Cardiac muscle cell (in vitro differentiated cells and primary cell): Measurements from ENCODE around the gene STAG1. TPM values are rescaled to one million over a fixed set of nuclear protein-coding genes. Genes with fewer than 3 reads are reported as not detected.
A peak's percentile ranks its signal among the peaks of the same experiment; 100 is the strongest.
"Not testable (repeated sequence)": the region's sequence is repeated elsewhere in the genome, so short reads cannot be mapped to it uniquely, and the experiment has no call there.

Experiments
- DNase-seq, 2 donors: peaks; one replicate each; pipeline versions ENCODE4 v3.0.0 to v3.0.0-alpha.2; 2010 to 2017; ENCODE audit warnings: low read depth in 1 of 2, low spot score in 1 of 2
- H3K27ac ChIP-seq: fragments of 200-600 bp; sonication (generic); 2 replicates; pipeline ENCODE4 v1.5.1; 2016
- H3K27me3 ChIP-seq: fragments of 200-600 bp; sonication (generic); 2 replicates; pipeline ENCODE4 v1.6.0; 2016; ENCODE audit warnings: control low read depth
- H3K36me3 ChIP-seq: fragments of 200-600 bp; sonication (generic); 2 replicates; pipeline ENCODE4 v1.5.1; 2016; ENCODE audit warnings: control low read depth
- H3K4me1 ChIP-seq: fragments of 200-600 bp; sonication (generic); 2 replicates; pipeline ENCODE4 v1.8.1; 2017; ENCODE audit warnings: low read depth, mild to moderate bottlenecking, mixed run types
- H3K4me3 ChIP-seq: fragments of 200-600 bp; sonication (generic); 2 replicates; pipeline ENCODE4 v1.5.1; 2016; ENCODE audit warnings: mild to moderate bottlenecking
- H3K9me3 ChIP-seq: fragments of 200-600 bp; sonication (generic); 2 replicates; pipeline ENCODE4 v1.5.1; 2017; ENCODE audit warnings: low read depth, mild to moderate bottlenecking, control low read depth
- CTCF ChIP-seq: IDR thresholded peaks from 2 replicates; pipeline ENCODE4 v1.5.1; 2012; ENCODE audit warnings: low read depth, mild to moderate bottlenecking, low read length
- polyA plus RNA-seq: library from polyadenylated mRNA; unstranded; fragments of >200 nt; fragmentation: Nextera tagmentation; extraction: Ambion mirVana; gene quantifications from 2 replicates; pipeline ENCODE4 v1.2.1, GENCODE V29; 2016
- total RNA-seq: library from RNA; depleted of rRNA; stranded (reverse); fragments of >200 nt; gene quantifications from 2 replicates; pipeline ENCODE4 v1.2.3, GENCODE V29; 2016

Gene STAG1
- total and polyA plus RNA-seq, 2 experiments from 2014 or later, result 12.7 to 18.3 TPM

GRCh38 chr3:136731274-136731884 is 20.8 kb downstream of the STAG1 start:
- Histone ChIP-seq H3K4me3 (no peak overlapping the region), H3K27me3 (no peaks in the 10 kb centered on the region), H3K27ac (peak overlapping the region; percentile 66), H3K4me1 (peaks cover 12% of the 10 kb centered on the region), H3K9me3 (no peaks in the 10 kb centered on the region), H3K36me3 (no peaks in the 10 kb centered on the region)
- DNase-seq, result no peak
- no peak for TF ChIP-seq CTCF

GRCh38 chr3:136730595-136731273 is 21.4 kb downstream of the STAG1 start:
- Histone ChIP-seq H3K36me3 (no peaks in the 10 kb centered on the region), H3K27ac (peak overlapping the region; percentile 66), H3K4me3 (no peak overlapping the region), H3K27me3 (no peaks in the 10 kb centered on the region), H3K9me3 (no peaks in the 10 kb centered on the region), H3K4me1 (peaks cover 12% of the 10 kb centered on the region)
- TF ChIP-seq CTCF, result no peak
- DNase-seq, result no peak

GRCh38 chr3:136728918-136729317 is 23.3 kb downstream of the STAG1 start:
- DNase-seq, result peak in 1 of 2 donors; percentile 76

GRCh38 chr3:136728473-136728872 is 23.7 kb downstream of the STAG1 start:
- Histone ChIP-seq H3K27ac (no peak overlapping the region), H3K4me1 (peaks cover 12% of the 10 kb centered on the region), H3K4me3 (no peak overlapping the region), H3K27me3 (no peaks in the 10 kb centered on the region), H3K9me3 (no peaks in the 10 kb centered on the region), H3K36me3 (no peaks in the 10 kb centered on the region)
- no peak for TF ChIP-seq CTCF
- DNase-seq, result no peak

More at GRCh38 chr3:136728918-136729317, 23.3 kb downstream of the STAG1 start:
- Histone ChIP-seq H3K27ac (no peak overlapping the region), H3K4me3 (no peak overlapping the region), H3K27me3 (no peaks in the 10 kb centered on the region), H3K36me3 (no peaks in the 10 kb centered on the region), H3K9me3 (no peaks in the 10 kb centered on the region), H3K4me1 (peaks cover 12% of the 10 kb centered on the region)
- TF ChIP-seq CTCF, result no peak

GRCh38 chr3:136725468-136725867 is 26.7 kb downstream of the STAG1 start:
- no peak overlapping the region for H3K27ac ChIP-seq
- H3K9me3 ChIP-seq, result no peaks in the 10 kb centered on the region
- peaks cover 1% of the 10 kb centered on the region for H3K4me1 ChIP-seq
- no peak for DNase-seq
- no peak overlapping the region for H3K4me3 ChIP-seq
- H3K36me3 ChIP-seq, result no peaks in the 10 kb centered on the region
- no peak for TF ChIP-seq CTCF
- H3K27me3 ChIP-seq, result no peaks in the 10 kb centered on the region

GRCh38 chr3:136722916-136723315 is 29.3 kb downstream of the STAG1 start:
- DNase-seq, H3K4me1 ChIP-seq, H3K27me3 ChIP-seq, H3K4me3 ChIP-seq, H3K27ac ChIP-seq, H3K9me3 ChIP-seq, H3K36me3 ChIP-seq: not testable (repeated sequence)

GRCh38 chr3:136722399-136722798 is 29.8 kb downstream of the STAG1 start:
- not testable (repeated sequence) for H3K27ac ChIP-seq, H3K36me3 ChIP-seq, H3K27me3 ChIP-seq, DNase-seq, H3K9me3 ChIP-seq, H3K4me1 ChIP-seq, H3K4me3 ChIP-seq
